PC-9 (cell line): ENCODE measurements around the gene OR8D2. TPM values are rescaled to one million over a fixed set of nuclear protein-coding genes. Genes with fewer than 3 reads are reported as not detected.

Experiments used
- BruUV-seq: library from RNA; stranded (reverse); fragments of 400-500 nt; replicated peaks from 2 replicates; lab custom pipeline; 2021; lab: Mats Ljungman, UMichigan
- CTCF ChIA-PET: fragments of 300-600 bp; sonication (Branson Sonifier 250); formaldehyde crosslinking; loops from one replicate; lab custom pipeline; 2022; ENCODE audit warnings: antibody characterized with exemption; lab: Charles Lee
- POLR2A ChIA-PET: fragments of 300-600 bp; sonication (Branson Sonifier 250); formaldehyde crosslinking; loops from one replicate; lab custom pipeline; 2022; ENCODE audit warnings: antibody characterized with exemption; ENCODE audit not compliant: unreplicated experiment; lab: Charles Lee
- DNase-seq, 2 experiments: peaks; one replicate each; pipeline versions ENCODE4 v3.0.0 to v3.0.0-alpha.2; 2015 to 2022; ENCODE audit warnings: mixed read lengths in 1 of 2
- H2AFZ ChIP-seq: fragments of 200-600 bp; sonication (generic); 2 replicates; pipeline ENCODE4 v1.8.1; 2017; ENCODE audit warnings: antibody characterized with exemption
- H3F3A ChIP-seq: fragments of 200-600 bp; sonication (generic); 2 replicates; pipeline ENCODE4 v1.8.1; 2017; ENCODE audit warnings: antibody characterized with exemption, mild to moderate bottlenecking, low read depth; ENCODE audit not compliant: insufficient read depth
- H3K27ac ChIP-seq: fragments of 200-600 bp; sonication (generic); 2 replicates; pipeline ENCODE4 v1.6.1; 2016; ENCODE audit warnings: mixed run types
- H3K27me3 ChIP-seq: fragments of 200-600 bp; sonication (generic); 2 replicates; pipeline ENCODE4 v1.6.1; 2016; ENCODE audit warnings: low read depth, mixed run types; ENCODE audit not compliant: insufficient read depth
- H3K36me3 ChIP-seq: fragments of 200-600 bp; sonication (generic); 2 replicates; pipeline ENCODE4 v1.6.1; 2016; ENCODE audit warnings: low read depth, mixed run types
- H3K4me1 ChIP-seq: fragments of 200-600 bp; sonication (generic); replicated peaks from 2 replicates; pipeline ENCODE4 v1.6.1; 2016; ENCODE audit warnings: mixed run types; ENCODE audit not compliant: insufficient read depth
- H3K4me2 ChIP-seq: fragments of 200-600 bp; sonication (generic); 2 replicates; pipeline ENCODE4 v1.6.1; 2017; ENCODE audit warnings: mixed run types
- H3K4me3 ChIP-seq: fragments of 200-600 bp; sonication (generic); 2 replicates; pipeline ENCODE4 v1.6.1; 2016; ENCODE audit warnings: mixed run types
- H3K79me2 ChIP-seq: fragments of 200-600 bp; sonication (generic); 2 replicates; pipeline ENCODE4 v1.6.1; 2017; ENCODE audit warnings: low read depth, mixed run types
- H3K9me2 ChIP-seq: fragments of 200-600 bp; sonication (generic); 2 replicates; pipeline ENCODE4 v1.8.1; 2017; ENCODE audit warnings: mild to moderate bottlenecking; ENCODE audit not compliant: insufficient read depth
- H3K9me3 ChIP-seq: fragments of 200-600 bp; sonication (generic); 2 replicates; pipeline ENCODE4 v1.8.1; 2016; ENCODE audit warnings: low read depth; ENCODE audit not compliant: insufficient read depth
- H4K20me1 ChIP-seq: fragments of 200-600 bp; sonication (generic); 2 replicates; pipeline ENCODE4 v1.8.1; 2017; ENCODE audit not compliant: insufficient read depth
- CTCF ChIP-seq: fragments of 200-600 bp; sonication (generic); conservative IDR thresholded peaks from 2 replicates; pipeline ENCODE4 v1.6.1; 2017; ENCODE audit warnings: mixed run types, antibody characterized with exemption, mild to moderate bottlenecking, moderate library complexity
- EZH2 ChIP-seq: fragments of 200-600 bp; sonication (generic); IDR thresholded peaks from 2 replicates; pipeline ENCODE4 v1.8.0; 2017; ENCODE audit warnings: antibody characterized with exemption, low read depth
- intact Hi-C: fragments of 100-400 bp; cut with micrococcal nuclease; formaldehyde crosslinking; loops from one replicate; pipeline ENCODE4 v1.10.0; 2022; ENCODE audit not compliant: unreplicated experiment
- total RNA-seq: library from RNA; stranded (reverse); gene quantifications from 2 replicates; pipeline ENCODE4 v1.2.3, GENCODE V29; 2021

OR8D2 gene
- total RNA-seq, 1 experiment from 2014 or later: not detected

- Histone ChIP-seq H4K20me1 (no peaks in the 10 kb centered on the region; the same call in 1 of the 2 replicates), H3K27me3 (no peaks in the 10 kb centered on the region), H3K9me2 (no peaks in the 10 kb centered on the region), H2AFZ (no peak overlapping the region), H3K4me2 (no peak overlapping the region), H3K27ac (no peak overlapping the region), H3K36me3 (no peaks in the 10 kb centered on the region), H3K9me3 (no peaks in the 10 kb centered on the region), H3F3A (no peaks in the 10 kb centered on the region), H3K4me1 (no peaks in the 10 kb centered on the region), H3K4me3 (no peak overlapping the region), H3K79me2 (no peaks in the 10 kb centered on the region)
- TF ChIP-seq EZH2 (no peak), CTCF (no peak)
- POLR2A ChIA-PET: no interaction called here
- CTCF ChIA-PET: no interaction called here
- DNase-seq: no peak
- BruUV-seq: no TSS peak
- intact Hi-C loops: no loop called here
Measured at GRCh38 chr11:124344346-124344745, 24.3 kb upstream of the OR8D2 start.

DNA sequence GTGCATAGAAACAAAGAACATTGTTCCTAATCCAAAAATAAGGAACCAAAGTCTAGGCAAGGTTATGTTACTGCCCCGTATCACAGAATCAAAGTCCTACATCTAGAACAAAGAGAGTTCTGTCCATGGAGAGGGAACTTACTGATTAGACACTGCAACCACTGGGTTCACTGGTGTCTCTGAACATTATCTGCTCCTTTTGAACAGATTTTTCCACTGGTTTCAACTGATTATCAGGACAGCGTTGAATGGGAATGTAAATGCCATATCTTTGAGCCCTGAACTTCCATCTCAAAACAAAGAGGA, 20.1 kb upstream of the OR8D2 start:
- Histone ChIP-seq H3K4me3 (no peak overlapping the region), H3K9me2 (no peaks in the 10 kb centered on the region), H3K27ac (no peak overlapping the region), H3K9me3 (no peaks in the 10 kb centered on the region; the same call in 1 of the 2 replicates), H3K36me3 (no peaks in the 10 kb centered on the region), H3K79me2 (no peaks in the 10 kb centered on the region), H3K4me1 (no peaks in the 10 kb centered on the region), H4K20me1 (no peaks in the 10 kb centered on the region), H2AFZ (no peak overlapping the region), H3K27me3 (no peaks in the 10 kb centered on the region), H3F3A (no peaks in the 10 kb centered on the region), H3K4me2 (no peak overlapping the region)
- CTCF ChIA-PET: no interaction called here
- intact Hi-C loops: no loop called here
- BruUV-seq: no TSS peak
- no peak for DNase-seq
- POLR2A ChIA-PET: no interaction called here
- TF ChIP-seq CTCF: no peak
- TF ChIP-seq EZH2: no peak

- intact Hi-C loops: no loop called here
- no peaks in the 10 kb centered on the region for H3K79me2 ChIP-seq
- H3K9me3 ChIP-seq: no peaks in the 10 kb centered on the region; the same call in 1 of the 2 replicates
- H3K4me3 ChIP-seq: no peak overlapping the region
- no peak overlapping the region for H3K4me2 ChIP-seq
- no peak overlapping the region for H2AFZ ChIP-seq
- POLR2A ChIA-PET: no interaction called here
- no peaks in the 10 kb centered on the region for H3K27me3 ChIP-seq
- no peaks in the 10 kb centered on the region for H3F3A ChIP-seq
- H3K4me1 ChIP-seq: no peaks in the 10 kb centered on the region
- H3K9me2 ChIP-seq: no peaks in the 10 kb centered on the region
- no peak for DNase-seq
- no peak for TF ChIP-seq CTCF
- TF ChIP-seq EZH2: no peak
- no peaks in the 10 kb centered on the region for H3K36me3 ChIP-seq
- CTCF ChIA-PET: no interaction called here
- no TSS peak for BruUV-seq
- no peak overlapping the region for H3K27ac ChIP-seq
- H4K20me1 ChIP-seq: no peaks in the 10 kb centered on the region
Measured at GRCh38 chr11:124339396-124340141, 19.6 kb upstream of the OR8D2 start.
